Stimulated activated effector memory CD8-positive, alpha-beta T cell treated with anti-CD3 and anti-CD28 coated beads, Interleukin-12 subunit alpha, Interleukin-12 subunit beta, amount 100 ng/mL, for 72 hours (primary cell): Measurements from ENCODE around the gene PSME2.

Source experiments
- ATAC-seq: fragments of 150-1000 bp; cut with Tn5 transposase; 2 replicates; pipeline ENCODE4 v1.10.0; 2021
- DNase-seq, 2 donors: peaks; one replicate each; pipeline ENCODE4 v3.0.0; 2021 to 2022; ENCODE audit warnings: low spot score in 2 of 2
- H3K27ac Mint-ChIP-seq: one replicate; pipeline ENCODE4 v1.8.0; 2022; ENCODE audit warnings: mild to moderate bottlenecking, mixed read lengths
- H3K36me3 Mint-ChIP-seq: one replicate; pipeline ENCODE4 v1.8.0; 2022; ENCODE audit warnings: mild to moderate bottlenecking, mixed read lengths
- H3K4me1 Mint-ChIP-seq: one replicate; pipeline ENCODE4 v1.8.0; 2022; ENCODE audit warnings: mixed read lengths
- H3K4me3 Mint-ChIP-seq: one replicate; pipeline ENCODE4 v1.8.0; 2022; ENCODE audit warnings: mild to moderate bottlenecking, mixed read lengths
- H3K9me3 Mint-ChIP-seq: one replicate; pipeline ENCODE4 v1.8.0; 2022; ENCODE audit warnings: mixed read lengths

Gene PSME2, protein sequence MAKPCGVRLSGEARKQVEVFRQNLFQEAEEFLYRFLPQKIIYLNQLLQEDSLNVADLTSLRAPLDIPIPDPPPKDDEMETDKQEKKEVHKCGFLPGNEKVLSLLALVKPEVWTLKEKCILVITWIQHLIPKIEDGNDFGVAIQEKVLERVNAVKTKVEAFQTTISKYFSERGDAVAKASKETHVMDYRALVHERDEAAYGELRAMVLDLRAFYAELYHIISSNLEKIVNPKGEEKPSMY

DNA sequence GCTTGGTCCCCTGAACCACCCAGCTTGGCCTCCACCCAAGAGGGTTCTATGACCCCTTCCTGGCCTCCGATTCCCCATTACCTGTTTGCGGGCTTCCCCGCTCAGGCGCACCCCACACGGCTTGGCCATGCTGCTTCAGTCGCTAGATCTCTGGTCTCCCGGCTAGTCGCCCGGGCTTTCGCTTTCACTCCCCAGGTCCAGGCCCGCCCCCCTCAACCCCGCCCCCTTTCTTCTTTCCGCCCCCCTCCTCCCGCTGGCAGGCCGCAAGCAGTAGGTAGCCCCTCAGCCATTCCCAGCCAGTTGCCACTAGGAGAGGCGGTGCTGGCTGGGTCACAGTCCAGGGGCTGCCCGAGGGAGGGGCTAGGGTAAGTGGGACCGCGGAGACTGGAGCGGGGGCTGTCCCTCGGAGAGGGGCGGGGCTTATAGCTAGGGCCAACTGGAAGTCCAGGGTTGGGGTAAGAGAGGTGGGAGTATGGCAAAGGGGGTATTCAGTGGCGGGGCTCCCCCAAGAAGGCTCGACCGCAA is at the start of gene PSME2:
Gene PSME2, minus strand, starts transcription at position 158 of the 525 bp plus-strand sequence. Its CDS starts 29 bp downstream, at position 129.
- Mint-ChIP-seq H3K4me3 (peak within 1 kb of the TSS; percentile 98), H3K9me3 (no peaks in the 10 kb centered on the region), H3K36me3 (peaks cover 82% of the 10 kb centered on the region), H3K27ac (peak within 1 kb of the TSS; percentile 94), H3K4me1 (peaks cover 76% of the 10 kb centered on the region)
- ATAC-seq (peak; percentile 75), DNase-seq (peak; percentile 79 to 97)

DNA sequence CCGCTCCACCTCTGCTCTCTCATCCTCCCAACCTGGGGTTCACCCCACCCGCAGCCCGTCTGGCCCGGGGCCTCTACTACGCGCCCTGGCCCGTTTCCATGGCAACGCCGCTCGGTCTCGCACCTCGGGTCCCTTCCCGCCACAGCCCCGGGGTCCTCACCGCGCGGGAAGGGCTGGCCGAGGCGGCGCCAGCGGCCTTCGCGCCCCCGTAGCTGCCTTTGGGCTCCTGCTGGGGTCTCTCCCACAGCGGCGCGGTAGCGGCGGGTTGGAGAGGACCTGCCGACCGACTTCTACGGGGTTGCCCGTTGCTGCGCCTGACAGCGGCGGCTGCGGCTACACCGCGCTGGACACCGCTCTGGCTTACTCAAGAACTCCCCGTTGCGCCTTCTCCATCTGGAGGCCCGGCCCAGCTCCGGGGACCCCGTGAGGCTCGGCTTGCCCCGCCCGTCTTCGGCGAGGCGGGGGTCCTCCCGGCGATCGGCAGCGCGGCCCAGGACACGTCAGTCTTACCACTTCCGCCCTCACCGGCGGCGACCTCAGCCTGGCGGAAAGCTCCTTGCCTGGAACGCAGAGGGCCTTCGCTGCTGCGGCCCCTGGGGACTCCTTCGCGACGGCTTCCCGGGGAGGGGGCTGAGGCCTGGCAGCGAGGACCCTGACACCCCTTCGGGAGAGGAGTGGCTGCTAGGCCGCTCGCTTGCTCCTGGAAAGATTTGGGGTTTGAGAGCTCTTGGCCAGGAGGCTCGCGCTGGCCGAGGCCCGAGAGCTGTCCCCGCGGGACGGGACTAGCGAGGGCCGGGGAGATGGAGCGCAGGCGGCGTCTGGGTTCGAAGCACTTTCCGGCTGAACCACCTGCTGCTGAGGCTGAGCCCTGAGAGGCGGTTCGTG is 49.0 kb upstream of the PSME2 start, which contains the start of gene TM9SF1:
Gene TM9SF1, minus strand, starts transcription at position 256 of the 885 bp plus-strand sequence. CDS start 422 bp downstream, outside the sequence.
- Mint-ChIP-seq H3K4me1 (peaks cover 51% of the 10 kb centered on the region), H3K36me3 (peaks cover 90% of the 10 kb centered on the region), H3K4me3 (peak within 1 kb of the TSS; percentile 78), H3K27ac (peak within 1 kb of the TSS; percentile 99), H3K9me3 (peaks cover 4% of the 10 kb centered on the region)
- DNase-seq (peak; percentile 84 to 92), ATAC-seq (peak; percentile 94)

DNA sequence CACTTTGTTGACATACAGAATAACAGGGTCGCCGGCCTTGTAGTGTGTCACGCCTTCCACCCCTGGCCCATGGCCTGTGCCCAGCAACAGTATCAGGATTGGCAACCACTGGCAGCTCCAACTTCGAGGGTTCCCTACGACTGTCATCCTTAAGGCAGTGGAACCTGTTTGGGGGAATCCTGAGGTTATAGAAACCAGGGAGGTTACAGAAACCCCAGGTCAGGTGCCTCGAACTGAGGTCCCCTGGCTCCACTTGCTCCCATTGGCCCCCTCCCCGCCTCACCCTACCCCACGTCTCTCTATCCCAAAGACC is 48.4 kb upstream of the PSME2 start:
- H3K4me3 Mint-ChIP-seq: peak overlapping the region; percentile 78
- H3K27ac Mint-ChIP-seq: peak overlapping the region; percentile 99
- DNase-seq: no peak
- no peak for ATAC-seq
- peaks cover 51% of the 10 kb centered on the region for H3K4me1 Mint-ChIP-seq
- H3K9me3 Mint-ChIP-seq: peaks cover 4% of the 10 kb centered on the region
- H3K36me3 Mint-ChIP-seq: peaks cover 87% of the 10 kb centered on the region

DNA sequence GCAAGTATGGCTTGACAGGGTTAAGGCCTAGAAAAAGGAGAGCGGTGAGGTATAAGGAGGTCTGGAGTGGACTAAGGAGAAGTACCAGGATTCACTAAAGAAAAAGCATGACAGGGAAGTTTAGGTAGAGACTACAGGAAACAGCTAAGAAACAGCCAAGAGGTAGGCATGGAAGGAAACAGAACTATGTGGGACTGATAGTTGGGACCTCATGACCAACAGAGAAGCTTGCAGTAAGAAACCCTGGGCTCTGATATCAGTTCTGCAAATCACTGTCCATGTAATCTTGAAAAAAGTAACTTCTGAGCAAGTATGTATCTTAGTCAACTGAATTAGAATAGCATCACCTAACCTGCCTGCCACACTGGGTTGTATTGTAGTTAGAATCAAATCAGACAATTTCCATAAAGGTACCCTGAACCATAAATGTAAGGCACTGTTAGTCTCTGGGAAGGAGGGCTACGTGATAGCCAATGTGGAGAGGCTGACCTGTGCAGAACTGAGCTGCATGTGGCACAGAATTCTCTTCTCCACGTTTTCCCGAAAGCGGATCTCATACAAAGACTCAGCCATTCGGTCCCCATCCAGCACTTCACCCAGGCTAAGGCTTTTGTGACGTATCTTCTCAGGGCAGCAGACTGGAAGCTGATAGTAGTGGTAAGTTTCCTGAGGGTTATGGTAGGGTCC is 47.9 kb upstream of the PSME2 start:
- H3K36me3 Mint-ChIP-seq: peaks cover 82% of the 10 kb centered on the region
- H3K27ac Mint-ChIP-seq: peak overlapping the region; percentile 99
- ATAC-seq: no peak
- DNase-seq: no peak
- H3K4me3 Mint-ChIP-seq: peak overlapping the region; percentile 78
- H3K9me3 Mint-ChIP-seq: peaks cover 4% of the 10 kb centered on the region
- peaks cover 49% of the 10 kb centered on the region for H3K4me1 Mint-ChIP-seq

DNA sequence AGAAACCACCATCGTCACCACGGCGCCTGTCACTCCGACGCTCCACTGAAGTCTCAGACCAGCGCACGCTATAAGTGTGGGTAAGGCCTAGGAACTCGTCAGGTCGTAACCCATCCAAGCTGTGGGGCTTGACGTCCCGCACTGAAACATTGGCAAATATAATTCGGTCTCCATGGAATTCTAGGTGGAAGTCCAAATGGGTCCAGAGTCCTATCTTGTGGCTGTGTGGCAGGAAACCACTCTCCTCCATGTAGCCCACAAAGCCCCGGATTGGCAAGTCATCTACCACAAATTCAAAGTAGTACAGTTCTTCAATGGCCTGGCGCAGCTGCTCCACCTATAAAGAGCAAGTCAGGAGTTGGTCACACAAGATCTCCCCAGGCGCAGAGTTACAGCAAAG is 46.5 kb upstream of the PSME2 start:
- ATAC-seq (no peak), DNase-seq (no peak)
- peaks cover 47% of the 10 kb centered on the region for H3K4me1 Mint-ChIP-seq
- H3K9me3 Mint-ChIP-seq: no peaks in the 10 kb centered on the region
- peaks cover 80% of the 10 kb centered on the region for H3K36me3 Mint-ChIP-seq
- peak overlapping the region; percentile 65 for H3K27ac Mint-ChIP-seq
- H3K4me3 Mint-ChIP-seq: no peak overlapping the region

DNA sequence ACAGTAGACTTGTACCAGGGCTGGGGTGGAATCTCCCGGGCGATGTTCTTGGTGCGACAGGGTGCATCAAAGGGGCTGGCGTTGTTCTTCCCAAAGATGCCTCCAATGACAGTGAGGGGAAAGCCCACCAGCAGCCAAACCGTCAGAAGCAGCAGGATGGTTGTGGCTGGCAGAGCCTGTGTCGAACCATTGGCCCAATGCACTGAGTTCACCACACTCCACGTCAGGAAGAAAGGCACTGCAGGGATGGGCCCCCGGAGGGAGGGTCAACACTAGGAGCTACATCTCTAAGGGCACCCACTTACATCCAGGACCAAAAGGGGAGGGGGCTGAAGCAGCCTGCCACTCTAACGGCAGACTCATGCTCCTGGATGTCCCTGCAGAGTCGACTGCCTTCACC is 44.0 kb upstream of the PSME2 start:
- no peaks in the 10 kb centered on the region for H3K9me3 Mint-ChIP-seq
- ATAC-seq (no peak), DNase-seq (no peak)
- H3K4me3 Mint-ChIP-seq: no peak overlapping the region
- peak overlapping the region; percentile 14 for H3K27ac Mint-ChIP-seq
- H3K36me3 Mint-ChIP-seq: peaks cover 76% of the 10 kb centered on the region
- peaks cover 59% of the 10 kb centered on the region for H3K4me1 Mint-ChIP-seq

DNA sequence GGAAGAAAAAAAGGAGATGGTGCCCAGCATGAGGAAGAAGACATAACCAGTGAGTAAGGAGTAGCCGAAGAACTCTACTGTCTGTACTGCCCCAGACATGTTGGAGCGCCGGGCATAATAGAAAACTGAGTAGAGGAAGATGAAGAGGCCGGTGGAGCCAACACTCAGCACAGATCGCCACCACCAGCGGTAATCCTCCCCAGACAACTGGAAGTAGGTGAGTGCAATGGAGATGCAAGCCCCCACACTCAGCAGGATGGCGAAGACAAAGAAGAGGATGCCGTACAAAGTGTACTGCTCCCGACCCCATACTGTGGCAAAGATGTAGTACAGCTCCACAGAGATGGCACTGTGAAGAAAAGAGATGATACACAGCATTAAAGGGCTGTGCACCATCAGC is 43.0 kb upstream of the PSME2 start:
- ATAC-seq (no peak), DNase-seq (no peak)
- Mint-ChIP-seq H3K4me1 (peaks cover 53% of the 10 kb centered on the region), H3K9me3 (no peaks in the 10 kb centered on the region), H3K27ac (peak overlapping the region; percentile 80), H3K36me3 (peaks cover 77% of the 10 kb centered on the region), H3K4me3 (no peak overlapping the region)

DNA sequence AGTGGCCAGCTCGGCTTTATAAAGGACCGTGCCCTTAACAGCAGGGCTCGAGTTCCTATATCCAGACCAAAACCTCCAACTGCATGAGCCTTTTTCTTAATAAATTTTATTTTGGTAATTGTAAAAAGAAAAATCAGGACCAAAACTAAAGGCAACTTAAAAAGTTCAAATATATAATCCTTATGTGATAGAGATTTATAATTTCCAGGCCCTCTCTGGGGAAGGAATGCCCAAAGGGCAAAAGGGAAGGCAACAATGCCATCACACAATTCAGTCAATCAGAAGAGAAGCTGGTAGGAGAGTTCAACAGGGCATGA is 42.6 kb upstream of the PSME2 start:
- ATAC-seq (no peak), DNase-seq (no peak)
- peak overlapping the region; percentile 84 for H3K4me3 Mint-ChIP-seq
- H3K36me3 Mint-ChIP-seq: peaks cover 77% of the 10 kb centered on the region
- peak overlapping the region; percentile 80 for H3K27ac Mint-ChIP-seq
- no peaks in the 10 kb centered on the region for H3K9me3 Mint-ChIP-seq
- H3K4me1 Mint-ChIP-seq: peaks cover 49% of the 10 kb centered on the region

DNA sequence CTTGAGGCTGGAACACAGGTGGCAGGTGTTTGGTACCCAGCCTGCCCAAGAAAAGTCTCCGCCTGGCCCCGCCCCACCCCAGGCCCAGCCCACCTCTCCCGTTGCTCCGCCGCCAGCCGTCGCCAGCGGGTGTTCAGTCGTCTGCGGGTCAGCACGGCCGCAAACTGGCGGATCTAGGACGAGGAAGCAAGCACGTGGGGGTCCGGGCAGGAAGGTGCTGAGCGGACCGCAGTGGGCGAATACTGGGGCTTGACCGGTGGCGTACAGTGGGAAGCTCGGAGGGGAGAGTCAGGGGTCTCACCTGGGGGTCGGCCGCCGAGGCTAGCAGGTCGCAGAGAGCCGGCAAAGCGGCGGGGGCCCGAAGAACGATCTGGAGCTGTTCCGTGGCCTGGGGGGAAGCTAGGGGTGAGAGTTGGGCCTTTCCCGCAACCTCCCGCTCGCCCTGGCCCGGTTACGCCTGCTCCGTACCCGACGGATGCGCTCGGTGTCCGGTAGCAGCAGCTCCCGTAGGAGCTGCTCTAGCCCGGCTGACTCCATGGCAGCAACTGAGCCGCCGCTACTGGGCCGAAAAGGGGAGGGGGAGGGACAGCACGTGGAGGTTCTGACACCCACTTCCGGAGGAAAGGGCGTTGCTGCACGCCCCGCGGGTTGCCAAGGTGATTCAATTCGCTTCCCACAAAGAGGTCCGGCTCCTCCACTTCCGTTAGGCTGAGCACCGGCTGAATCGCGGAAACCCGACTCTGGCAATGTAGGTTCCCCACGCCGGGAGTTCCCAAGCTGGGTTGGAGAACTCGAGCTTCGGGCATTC is 42.0 kb upstream of the PSME2 start, which contains the start of gene IPO4:
Gene IPO4, minus strand, starts transcription at position 566 of the 808 bp plus-strand sequence. Its CDS starts 29 bp downstream, at position 537.
- peak within 1 kb of the TSS; percentile 84 for H3K4me3 Mint-ChIP-seq
- peaks cover 45% of the 10 kb centered on the region for H3K4me1 Mint-ChIP-seq
- peak within 1 kb of the TSS; percentile 80 for H3K27ac Mint-ChIP-seq
- H3K36me3 Mint-ChIP-seq: peaks cover 78% of the 10 kb centered on the region
- DNase-seq (peak; percentile 79 to 95), ATAC-seq (peak; percentile 97)
- no peaks in the 10 kb centered on the region for H3K9me3 Mint-ChIP-seq

DNA sequence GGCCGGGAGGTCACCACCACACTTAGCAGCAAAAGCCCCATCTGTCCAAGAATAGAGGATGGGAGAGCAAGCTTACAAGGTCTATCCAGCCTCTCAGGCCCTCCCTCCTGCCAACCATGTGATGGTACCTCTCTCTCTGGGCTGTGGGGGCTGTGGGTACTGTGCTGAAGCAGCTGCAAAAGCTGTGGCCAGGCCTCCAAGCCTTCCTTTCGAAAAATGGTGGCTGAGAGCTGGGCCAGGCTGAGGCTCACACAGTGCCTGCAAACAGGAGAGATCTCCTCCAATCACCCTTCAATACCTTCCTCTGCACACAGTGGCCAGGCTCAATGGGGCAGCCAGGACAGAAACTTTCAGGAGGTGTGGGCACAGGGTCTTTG is 41.1 kb upstream of the PSME2 start:
- peaks cover 80% of the 10 kb centered on the region for H3K36me3 Mint-ChIP-seq
- H3K4me1 Mint-ChIP-seq: peaks cover 45% of the 10 kb centered on the region
- DNase-seq (no peak), ATAC-seq (no peak)
- no peaks in the 10 kb centered on the region for H3K9me3 Mint-ChIP-seq
- peak overlapping the region; percentile 84 for H3K4me3 Mint-ChIP-seq
- peak overlapping the region; percentile 80 for H3K27ac Mint-ChIP-seq

DNA sequence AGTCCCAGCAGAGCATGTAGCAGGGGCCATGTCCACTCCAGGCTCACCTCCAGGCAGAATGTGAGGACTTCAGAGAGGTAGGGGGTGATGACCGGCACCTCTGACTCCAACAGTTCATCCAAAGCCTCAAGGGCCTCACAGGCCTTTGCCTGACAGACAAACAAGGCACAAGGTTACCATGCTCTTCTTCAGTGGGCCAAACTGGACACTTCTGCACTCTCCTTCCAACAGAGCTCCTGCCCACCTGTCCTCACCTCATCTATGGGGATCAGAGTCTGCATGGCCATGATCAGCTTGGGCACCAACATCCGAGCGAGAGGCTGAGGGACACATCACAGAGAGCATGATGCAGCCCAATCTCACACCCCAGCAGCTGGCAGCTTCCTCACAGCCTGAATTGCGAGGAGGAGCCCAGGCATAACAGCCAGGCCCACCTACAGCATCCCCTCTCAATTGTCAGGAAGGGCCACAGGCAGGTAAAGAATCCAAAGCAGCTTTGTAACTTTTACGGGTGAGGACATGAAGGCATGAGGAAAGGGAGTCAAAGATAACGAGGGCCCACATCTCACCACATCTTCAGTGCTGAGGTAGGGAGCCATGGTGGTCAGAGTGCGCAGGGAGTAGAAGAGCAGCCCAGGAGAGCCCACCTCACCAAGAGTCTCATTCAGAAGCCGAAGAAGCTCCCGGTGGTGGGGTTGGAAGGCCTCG is 40.6 kb upstream of the PSME2 start:
- Mint-ChIP-seq H3K36me3 (peaks cover 79% of the 10 kb centered on the region), H3K4me1 (peaks cover 44% of the 10 kb centered on the region), H3K27ac (peak overlapping the region; percentile 80), H3K4me3 (peak overlapping the region; percentile 84), H3K9me3 (no peaks in the 10 kb centered on the region)
- ATAC-seq (no peak), DNase-seq (no peak)

DNA sequence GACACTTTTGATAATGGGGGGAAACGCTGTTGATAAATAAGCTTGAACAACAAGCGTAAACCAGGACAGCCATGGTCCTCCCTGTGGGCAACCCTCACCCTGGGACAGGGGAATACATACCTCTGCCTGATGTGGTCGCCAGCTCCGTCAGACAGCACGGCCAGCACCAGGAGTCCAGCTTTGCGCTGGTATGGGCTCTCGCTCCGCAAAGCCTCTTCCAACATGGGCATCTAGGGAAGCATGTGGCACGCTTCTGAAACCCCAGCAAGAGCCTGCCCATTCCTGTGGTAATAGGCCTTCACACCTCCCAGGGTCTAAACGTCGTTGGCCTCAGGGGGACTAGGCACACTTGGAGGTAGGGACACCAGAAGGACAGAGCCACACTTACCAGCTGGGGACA is 39.3 kb upstream of the PSME2 start:
- H3K4me3 Mint-ChIP-seq: no peak overlapping the region
- DNase-seq: no peak
- ATAC-seq: no peak
- H3K9me3 Mint-ChIP-seq: no peaks in the 10 kb centered on the region
- H3K36me3 Mint-ChIP-seq: peaks cover 79% of the 10 kb centered on the region
- H3K4me1 Mint-ChIP-seq: peaks cover 42% of the 10 kb centered on the region
- peak overlapping the region; percentile 64 for H3K27ac Mint-ChIP-seq

DNA sequence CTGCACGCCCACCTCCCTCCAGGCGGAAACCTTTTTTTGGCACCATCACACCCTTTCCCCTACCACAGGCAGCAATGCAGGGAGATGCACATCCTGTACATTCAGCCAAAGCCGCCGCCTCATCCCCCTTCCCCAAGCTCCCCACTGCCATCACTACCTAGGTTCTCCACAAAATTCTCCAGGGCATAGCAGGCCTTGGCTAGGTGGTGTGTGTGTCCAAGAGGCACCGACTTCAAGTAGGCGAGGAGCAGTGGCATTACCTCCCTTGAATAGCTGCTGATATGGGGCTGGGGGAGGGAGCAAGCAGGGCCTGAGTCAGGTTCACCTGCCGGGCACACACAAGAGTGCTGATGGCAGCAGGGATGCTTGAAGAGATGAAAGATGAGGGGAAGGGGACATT is 38.6 kb upstream of the PSME2 start:
- Mint-ChIP-seq H3K27ac (peak overlapping the region; percentile 64), H3K36me3 (peaks cover 80% of the 10 kb centered on the region), H3K4me1 (peaks cover 44% of the 10 kb centered on the region), H3K4me3 (no peak overlapping the region), H3K9me3 (no peaks in the 10 kb centered on the region)
- no peak for DNase-seq
- ATAC-seq: no peak
